Caco-2 (cell line): ENCODE results near the gene KIAA1958. TPM values are rescaled to one million over a fixed set of nuclear protein-coding genes. Genes with fewer than 3 reads are reported as not detected.

Experiments
- BruUV-seq: library from RNA; stranded (reverse); fragments of 400-500 nt; replicated peaks from 2 replicates; lab custom pipeline; 2021; lab: Mats Ljungman, UMichigan
- CTCF ChIA-PET: fragments of 300-600 bp; sonication (Branson Sonifier 250); formaldehyde crosslinking; loops from one replicate; lab custom pipeline; 2022; ENCODE audit warnings: antibody characterized with exemption; lab: Charles Lee
- POLR2A ChIA-PET: fragments of 300-600 bp; sonication (Branson Sonifier 250); formaldehyde crosslinking; loops from one replicate; lab custom pipeline; 2022; ENCODE audit warnings: antibody characterized with exemption; lab: Charles Lee
- DNase-seq, 2 experiments: peaks; one replicate each; pipeline versions ENCODE4 v3.0.0 to v3.0.0-alpha.2; 2020 to 2022
- H3K27me3 ChIP-seq: replicated peaks from 2 replicates; pipeline ENCODE4 v1.6.0; 2011; ENCODE audit warnings: low read length; ENCODE audit not compliant: control insufficient read depth, insufficient read depth
- H3K36me3 ChIP-seq: 2 replicates; pipeline ENCODE4 v1.5.1; 2011; ENCODE audit warnings: low read length; ENCODE audit not compliant: control insufficient read depth, insufficient read depth
- H3K4me1 ChIP-seq: fragments of 250-450 bp; sonication (Bioruptor Pico); 2 replicates; pipeline ENCODE4 v1.5.1; 2020; ENCODE audit warnings: mild to moderate bottlenecking
- H3K4me3 ChIP-seq: 2 replicates; pipeline ENCODE4 v1.5.1; 2011; ENCODE audit warnings: low read depth, mild to moderate bottlenecking, control low read depth, low read length
- H3K9me3 ChIP-seq: fragments of 250-450 bp; sonication (Bioruptor Pico); 2 replicates; pipeline ENCODE4 v1.5.1; 2020; ENCODE audit warnings: mild to moderate bottlenecking, moderate library complexity
- H3K27ac Mint-ChIP-seq: one replicate; pipeline ENCODE4 v1.8.0; 2022; ENCODE audit warnings: mixed read lengths; ENCODE audit not compliant: unreplicated experiment
- H3K27me3 Mint-ChIP-seq: one replicate; pipeline ENCODE4 v1.8.0; 2022; ENCODE audit warnings: mixed read lengths; ENCODE audit not compliant: insufficient read depth, unreplicated experiment
- H3K36me3 Mint-ChIP-seq: one replicate; pipeline ENCODE4 v1.8.0; 2022; ENCODE audit warnings: mild to moderate bottlenecking, mixed read lengths; ENCODE audit not compliant: insufficient read depth, unreplicated experiment
- H3K4me1 Mint-ChIP-seq: one replicate; pipeline ENCODE4 v1.8.0; 2022; ENCODE audit warnings: low read depth, mixed read lengths; ENCODE audit not compliant: unreplicated experiment
- H3K4me3 Mint-ChIP-seq: one replicate; pipeline ENCODE4 v1.8.0; 2022; ENCODE audit warnings: mild to moderate bottlenecking, moderate library complexity, mixed read lengths; ENCODE audit not compliant: unreplicated experiment
- H3K9me3 Mint-ChIP-seq: one replicate; pipeline ENCODE4 v1.8.0; 2022; ENCODE audit warnings: mixed read lengths; ENCODE audit not compliant: unreplicated experiment
- intact Hi-C: fragments of 100-400 bp; cut with micrococcal nuclease; formaldehyde crosslinking; loops from one replicate; pipeline ENCODE4 v1.10.0; 2022; ENCODE audit not compliant: unreplicated experiment
- total RNA-seq: library from RNA; stranded (reverse); gene quantifications from 2 replicates; pipeline ENCODE4 v1.2.3, GENCODE V29; 2022
- TF ChIP-seq, protein P1 (sequence below), 2 experiments: fragments of 200-600 bp in 1 of 2; IDR thresholded peaks; 1 replicate in 1 of 2; 2 replicates in 1 of 2; pipeline versions ENCODE4 v1.5.1 to v1.8.0; 2011 to 2022; ENCODE audit warnings: antibody characterized with exemption in 1 of 2, control low read depth in 1 of 2, inconsistent platforms in 1 of 2, low read depth in 1 of 2, low read length in 1 of 2, mild to moderate bottlenecking in 1 of 2, moderate library complexity in 1 of 2; ENCODE audit not compliant: insufficient read depth in 1 of 2, severe bottlenecking in 1 of 2, unreplicated experiment in 1 of 2

The KIAA1958 gene
- total RNA-seq, 1 experiment from 2014 or later, result 20.0 TPM

DNA sequence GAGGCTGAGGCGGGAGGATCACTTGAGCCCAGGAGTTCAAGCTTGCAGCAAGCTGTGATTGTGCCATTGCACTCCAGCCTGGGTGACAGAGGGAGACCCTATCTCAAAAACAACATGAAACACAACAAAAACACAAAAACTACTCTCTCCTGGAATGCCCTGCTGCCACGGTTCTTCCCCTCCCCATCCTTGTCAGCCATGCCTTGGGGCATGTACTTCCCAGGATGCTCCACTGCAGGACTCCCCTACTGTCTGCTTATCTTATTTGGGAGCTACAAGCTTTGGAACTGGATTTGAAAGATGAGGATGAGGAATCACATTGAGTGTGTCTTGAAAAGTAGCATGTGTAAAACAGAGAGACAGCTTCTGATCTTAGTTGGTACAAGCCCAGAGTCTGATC lies 40.1 kb upstream of the KIAA1958 start:
- Histone ChIP-seq H3K9me3 (no peaks in the 10 kb centered on the region; the same call in 1 of the 2 replicates), H3K36me3 (no peaks in the 10 kb centered on the region), H3K4me3 (no peak overlapping the region), H3K4me1 (no peaks in the 10 kb centered on the region), H3K27me3 (no peaks in the 10 kb centered on the region)
- Mint-ChIP-seq H3K9me3 (no peaks in the 10 kb centered on the region), H3K4me1 (peaks cover 17% of the 10 kb centered on the region), H3K4me3 (no peak overlapping the region), H3K36me3 (peaks cover 57% of the 10 kb centered on the region), H3K27me3 (no peaks in the 10 kb centered on the region), H3K27ac (no peak overlapping the region)
- ChIA-PET POLR2A (no interaction called here), CTCF (no interaction called here)
- TF ChIP-seq, protein P1, sequence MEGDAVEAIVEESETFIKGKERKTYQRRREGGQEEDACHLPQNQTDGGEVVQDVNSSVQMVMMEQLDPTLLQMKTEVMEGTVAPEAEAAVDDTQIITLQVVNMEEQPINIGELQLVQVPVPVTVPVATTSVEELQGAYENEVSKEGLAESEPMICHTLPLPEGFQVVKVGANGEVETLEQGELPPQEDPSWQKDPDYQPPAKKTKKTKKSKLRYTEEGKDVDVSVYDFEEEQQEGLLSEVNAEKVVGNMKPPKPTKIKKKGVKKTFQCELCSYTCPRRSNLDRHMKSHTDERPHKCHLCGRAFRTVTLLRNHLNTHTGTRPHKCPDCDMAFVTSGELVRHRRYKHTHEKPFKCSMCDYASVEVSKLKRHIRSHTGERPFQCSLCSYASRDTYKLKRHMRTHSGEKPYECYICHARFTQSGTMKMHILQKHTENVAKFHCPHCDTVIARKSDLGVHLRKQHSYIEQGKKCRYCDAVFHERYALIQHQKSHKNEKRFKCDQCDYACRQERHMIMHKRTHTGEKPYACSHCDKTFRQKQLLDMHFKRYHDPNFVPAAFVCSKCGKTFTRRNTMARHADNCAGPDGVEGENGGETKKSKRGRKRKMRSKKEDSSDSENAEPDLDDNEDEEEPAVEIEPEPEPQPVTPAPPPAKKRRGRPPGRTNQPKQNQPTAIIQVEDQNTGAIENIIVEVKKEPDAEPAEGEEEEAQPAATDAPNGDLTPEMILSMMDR (IDR thresholded peaks at IDR 0.05; ENCODE audit: insufficient read depth in 1 of 2, low read depth in 1 of 2, low read length in 1 of 2, severe bottlenecking in 1 of 2, unreplicated experiment in 1 of 2), result no peak
- intact Hi-C loops, result loop anchor here (10.0 kb wide), 1 partner anchor 258 kb away; no protein-coding TSS in a partner anchor
- BruUV-seq, result no TSS peak
- DNase-seq, result no peak

DNA sequence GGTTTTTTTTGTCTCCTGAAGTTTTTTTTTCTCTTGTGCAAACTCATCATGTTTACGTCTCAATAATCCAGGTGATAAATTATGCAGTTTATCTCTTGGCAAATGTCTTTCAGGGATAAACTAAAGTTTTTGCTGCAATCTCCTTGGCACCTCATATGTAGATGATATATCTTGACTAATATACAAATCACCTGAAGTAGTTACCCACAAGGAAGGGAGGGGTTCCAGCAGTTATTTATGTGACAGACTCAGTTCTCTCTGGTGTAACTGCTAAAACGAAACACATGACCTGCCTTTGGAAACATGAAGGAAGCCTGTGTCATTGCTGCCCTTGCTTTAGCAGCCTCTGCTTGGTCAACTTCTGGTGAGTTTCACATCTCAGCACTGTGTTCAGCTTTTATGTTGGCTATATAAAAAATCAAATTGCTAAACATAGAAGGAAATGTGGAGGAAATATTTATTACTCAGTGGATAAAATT lies 39.3 kb upstream of the KIAA1958 start:
- Histone ChIP-seq H3K4me1 (no peaks in the 10 kb centered on the region), H3K9me3 (no peaks in the 10 kb centered on the region; the same call in 1 of the 2 replicates), H3K27me3 (no peaks in the 10 kb centered on the region), H3K4me3 (no peak overlapping the region), H3K36me3 (no peaks in the 10 kb centered on the region)
- H3K4me3 Mint-ChIP-seq, result no peak overlapping the region
- no TSS peak for BruUV-seq
- H3K27me3 Mint-ChIP-seq, result no peaks in the 10 kb centered on the region
- no peak for DNase-seq
- peaks cover 17% of the 10 kb centered on the region for H3K4me1 Mint-ChIP-seq
- intact Hi-C loops, result loop anchor here (10.0 kb wide), 1 partner anchor 257 kb away; no protein-coding TSS in a partner anchor
- H3K36me3 Mint-ChIP-seq, result peaks cover 50% of the 10 kb centered on the region
- no peak overlapping the region for H3K27ac Mint-ChIP-seq
- ChIA-PET POLR2A (no interaction called here), CTCF (no interaction called here)
- H3K9me3 Mint-ChIP-seq, result no peaks in the 10 kb centered on the region
- TF ChIP-seq, protein P1 (IDR thresholded peaks at IDR 0.05; ENCODE audit: insufficient read depth in 1 of 2, low read depth in 1 of 2, low read length in 1 of 2, severe bottlenecking in 1 of 2, unreplicated experiment in 1 of 2), result no peak

DNA sequence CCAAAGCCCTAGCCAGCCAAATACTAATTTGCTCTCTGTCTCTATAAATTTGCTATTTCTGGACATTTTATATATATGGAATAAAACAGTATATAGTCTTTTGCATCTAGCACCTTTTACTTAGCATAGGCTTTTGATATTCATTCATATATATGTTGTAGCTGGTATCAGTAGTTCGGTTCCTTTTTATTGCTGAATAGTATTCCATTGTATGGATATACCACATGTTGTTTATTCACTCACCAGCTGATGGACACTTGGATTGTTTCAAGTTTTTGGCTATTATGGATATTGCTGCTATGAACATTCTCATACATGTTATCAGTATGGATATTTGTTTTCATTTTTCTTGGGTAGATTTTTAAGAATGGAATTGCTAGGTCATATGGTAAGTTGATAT lies 23.8 kb upstream of the KIAA1958 start:
- ChIA-PET POLR2A (no interaction called here), CTCF (no interaction called here)
- no peaks in the 10 kb centered on the region for H3K27me3 Mint-ChIP-seq
- no peak for DNase-seq
- TF ChIP-seq, protein P1 (IDR thresholded peaks at IDR 0.05; ENCODE audit: insufficient read depth in 1 of 2, low read depth in 1 of 2, low read length in 1 of 2, severe bottlenecking in 1 of 2, unreplicated experiment in 1 of 2), result no peak
- Histone ChIP-seq H3K4me1 (no peaks in the 10 kb centered on the region), H3K27me3 (no peaks in the 10 kb centered on the region), H3K9me3 (no peaks in the 10 kb centered on the region), H3K4me3 (no peak overlapping the region), H3K36me3 (no peaks in the 10 kb centered on the region)
- no peak overlapping the region for H3K27ac Mint-ChIP-seq
- BruUV-seq, result no TSS peak
- H3K36me3 Mint-ChIP-seq, result peaks cover 46% of the 10 kb centered on the region
- peaks cover 9% of the 10 kb centered on the region for H3K9me3 Mint-ChIP-seq
- H3K4me1 Mint-ChIP-seq, result no peaks in the 10 kb centered on the region
- intact Hi-C loops, result no loop called here
- H3K4me3 Mint-ChIP-seq, result no peak overlapping the region
